ENCODE measurements around the gene TMEM101.
"Not testable (repeated sequence)": the region's sequence is repeated elsewhere in the genome, so short reads cannot be mapped to it uniquely, and the experiment has no call there.

Gene TMEM101

GRCh38 chr17:44000141-44000860, 14.5 kb downstream of the TMEM101 start:
- no peak for DNase-seq

GRCh38 chr17:43999024-43999423, 15.7 kb downstream of the TMEM101 start:
- DNase-seq: no peak

- no peak for DNase-seq
These were observed 16.2 kb downstream of the TMEM101 start for GRCh38 chr17:43998552-43998951.

GRCh38 chr17:43997180-43997579, 17.6 kb downstream of the TMEM101 start:
- DNase-seq: not testable (repeated sequence)

- DNase-seq: no peak
These were observed 19.7 kb downstream of the TMEM101 start for GRCh38 chr17:43995150-43995471.

- no peak for DNase-seq
These were observed 20.3 kb downstream of the TMEM101 start for GRCh38 chr17:43994272-43995149.

GRCh38 chr17:43992641-43993040, 22.1 kb downstream of the TMEM101 start:
- no peak for DNase-seq

- DNase-seq: no peak
These were observed 26.5 kb downstream of the TMEM101 start for GRCh38 chr17:43988301-43988700.

GRCh38 chr17:43987131-43988021, 27.4 kb downstream of the TMEM101 start:
- DNase-seq: no peak

- no peak for DNase-seq
These were observed 28.4 kb downstream of the TMEM101 start for GRCh38 chr17:43986225-43986981.

GRCh38 chr17:43984521-43984920, 30.2 kb downstream of the TMEM101 start:
- DNase-seq: no peak

GRCh38 chr17:43983515-43984411, 31.0 kb downstream of the TMEM101 start:
- DNase-seq: no peak

GRCh38 chr17:43983196-43983514, 31.6 kb downstream of the TMEM101 start:
- DNase-seq: no peak

GRCh38 chr17:43982171-43982570, 32.6 kb downstream of the TMEM101 start:
- DNase-seq: no peak

- DNase-seq: no peak
These were observed 35.1 kb downstream of the TMEM101 start for GRCh38 chr17:43979671-43980070.

GRCh38 chr17:43979011-43979410, 35.8 kb downstream of the TMEM101 start:
- no peak for DNase-seq

- no peak for DNase-seq
These were observed 36.7 kb downstream of the TMEM101 start for GRCh38 chr17:43978078-43978477.

- DNase-seq: no peak
These were observed 37.6 kb downstream of the TMEM101 start for GRCh38 chr17:43976963-43977837.

- no peak for DNase-seq
These were observed 38.9 kb downstream of the TMEM101 start for GRCh38 chr17:43975898-43976297.
